Kidney epithelial cell (primary cell): ENCODE measurements around the gene TKT. TPM values are rescaled to one million over a fixed set of nuclear protein-coding genes. Genes with fewer than 3 reads are reported as not detected.

Experiments
- DNase-seq: peaks from one replicate; pipeline ENCODE4 v3.0.0-alpha.2; 2010; ENCODE audit warnings: low read depth
- H3K27me3 ChIP-seq: 2 replicates; pipeline ENCODE4 v1.6.0; 2011; ENCODE audit warnings: low read length; ENCODE audit not compliant: control insufficient read depth, insufficient read depth
- H3K36me3 ChIP-seq: 2 replicates; pipeline ENCODE4 v1.5.1; 2011; ENCODE audit warnings: low read length; ENCODE audit not compliant: control insufficient read depth, insufficient read depth
- H3K4me3 ChIP-seq: 2 replicates; pipeline ENCODE4 v1.5.1; 2011; ENCODE audit warnings: low read depth, mild to moderate bottlenecking, control low read depth, low read length
- total RNA-seq: library from RNA; depleted of rRNA; stranded (reverse); fragments of >200 nt; gene quantifications from 2 replicates; pipeline ENCODE4 v1.2.3, GENCODE V29; 2015
- TF ChIP-seq, protein P1 (sequence below): IDR thresholded peaks from 2 replicates; pipeline ENCODE4 v1.5.1; 2011; ENCODE audit warnings: mild to moderate bottlenecking, moderate library complexity, low read length, control low read depth, inconsistent platforms; ENCODE audit not compliant: insufficient read depth, poor library complexity, severe bottlenecking

TKT gene
- total RNA-seq, 1 donor from 2014 or later = 373 TPM

DNA sequence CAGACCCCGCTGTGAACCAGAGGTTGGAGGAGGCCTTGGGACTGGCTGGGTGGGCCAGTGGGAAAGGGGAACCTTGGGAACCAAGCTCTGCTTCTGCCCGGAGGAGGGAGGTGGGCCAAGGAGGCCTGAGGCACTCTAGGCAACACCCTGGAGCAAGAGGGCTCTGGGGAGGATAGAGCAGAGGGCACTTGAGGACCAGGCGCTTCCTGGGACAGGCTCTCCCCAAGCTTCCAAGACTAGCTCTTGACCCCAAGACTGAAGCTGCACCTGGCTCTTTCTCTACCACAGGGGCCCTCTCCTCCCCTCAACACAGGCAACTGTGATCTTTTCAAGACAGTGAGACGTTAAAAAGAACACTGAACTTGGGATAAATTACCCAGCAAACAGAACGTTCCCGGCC, 20.3 kb downstream of the TKT start:
- Histone ChIP-seq H3K36me3 (peaks cover 12% of the 10 kb centered on the region), H3K4me3 (no peak overlapping the region), H3K27me3 (no peaks in the 10 kb centered on the region)
- no peak for DNase-seq
- TF ChIP-seq, protein P1, sequence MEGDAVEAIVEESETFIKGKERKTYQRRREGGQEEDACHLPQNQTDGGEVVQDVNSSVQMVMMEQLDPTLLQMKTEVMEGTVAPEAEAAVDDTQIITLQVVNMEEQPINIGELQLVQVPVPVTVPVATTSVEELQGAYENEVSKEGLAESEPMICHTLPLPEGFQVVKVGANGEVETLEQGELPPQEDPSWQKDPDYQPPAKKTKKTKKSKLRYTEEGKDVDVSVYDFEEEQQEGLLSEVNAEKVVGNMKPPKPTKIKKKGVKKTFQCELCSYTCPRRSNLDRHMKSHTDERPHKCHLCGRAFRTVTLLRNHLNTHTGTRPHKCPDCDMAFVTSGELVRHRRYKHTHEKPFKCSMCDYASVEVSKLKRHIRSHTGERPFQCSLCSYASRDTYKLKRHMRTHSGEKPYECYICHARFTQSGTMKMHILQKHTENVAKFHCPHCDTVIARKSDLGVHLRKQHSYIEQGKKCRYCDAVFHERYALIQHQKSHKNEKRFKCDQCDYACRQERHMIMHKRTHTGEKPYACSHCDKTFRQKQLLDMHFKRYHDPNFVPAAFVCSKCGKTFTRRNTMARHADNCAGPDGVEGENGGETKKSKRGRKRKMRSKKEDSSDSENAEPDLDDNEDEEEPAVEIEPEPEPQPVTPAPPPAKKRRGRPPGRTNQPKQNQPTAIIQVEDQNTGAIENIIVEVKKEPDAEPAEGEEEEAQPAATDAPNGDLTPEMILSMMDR = no peak

DNA sequence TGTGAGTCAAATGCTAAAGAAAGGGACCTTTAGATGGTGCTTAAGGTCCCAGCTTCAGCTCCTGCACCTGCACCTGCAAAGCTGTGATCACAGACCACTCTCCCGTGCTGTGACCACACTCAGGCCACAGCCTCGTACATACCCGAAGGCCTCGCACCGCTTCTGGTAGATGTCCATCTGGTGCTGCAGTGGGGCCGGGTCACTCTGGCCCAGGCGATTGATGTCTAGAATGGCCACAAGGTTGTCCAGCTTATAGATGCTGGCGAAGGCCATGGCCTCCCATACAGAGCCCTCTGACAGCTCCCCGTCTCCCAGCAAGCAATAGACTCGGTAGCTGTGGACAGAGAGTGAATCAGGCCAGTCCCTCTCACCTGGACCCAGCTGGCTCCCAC, 21.0 kb downstream of the TKT start:
- Histone ChIP-seq H3K27me3 (no peaks in the 10 kb centered on the region), H3K36me3 (peaks cover 16% of the 10 kb centered on the region), H3K4me3 (no peak overlapping the region)
- TF ChIP-seq, protein P1 = no peak
- no peak for DNase-seq

DNA sequence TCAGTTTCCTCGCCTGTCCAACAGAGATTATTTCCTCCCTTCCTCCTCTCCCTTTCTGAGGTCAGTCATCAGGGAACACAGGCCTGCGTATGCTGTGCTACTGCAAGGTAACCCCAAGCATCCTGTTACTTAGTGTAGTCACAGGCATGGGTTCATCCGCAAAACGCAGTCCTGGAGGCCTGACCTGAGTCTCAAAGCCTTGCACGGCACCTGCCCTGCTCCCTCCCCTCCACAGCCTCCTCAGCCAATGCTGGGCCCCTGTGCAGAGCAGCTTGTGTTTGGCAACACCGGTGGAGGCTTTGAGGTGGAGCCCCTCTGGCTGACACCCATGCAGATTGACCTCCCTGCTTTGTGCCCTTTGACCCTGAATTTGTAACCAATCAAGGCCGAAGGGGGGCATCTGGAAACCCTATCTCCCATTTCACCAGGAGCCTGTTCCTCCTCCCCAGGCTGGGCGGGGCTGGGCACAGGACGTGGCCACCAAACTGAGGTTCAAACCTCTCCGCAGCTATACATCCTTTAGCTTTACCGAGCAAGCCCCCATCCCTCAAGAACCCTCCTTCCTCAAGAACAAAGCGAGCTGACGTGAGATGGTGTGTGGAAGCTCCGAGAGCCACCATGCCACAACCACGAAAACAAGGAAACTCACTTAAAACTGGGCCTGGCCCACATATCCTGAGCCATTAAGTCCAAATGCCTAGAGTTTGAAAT, 21.5 kb downstream of the TKT start:
- no peaks in the 10 kb centered on the region for H3K27me3 ChIP-seq
- no peak overlapping the region for H3K4me3 ChIP-seq
- TF ChIP-seq, protein P1 = no peak
- no peak for DNase-seq
- peaks cover 19% of the 10 kb centered on the region for H3K36me3 ChIP-seq

DNA sequence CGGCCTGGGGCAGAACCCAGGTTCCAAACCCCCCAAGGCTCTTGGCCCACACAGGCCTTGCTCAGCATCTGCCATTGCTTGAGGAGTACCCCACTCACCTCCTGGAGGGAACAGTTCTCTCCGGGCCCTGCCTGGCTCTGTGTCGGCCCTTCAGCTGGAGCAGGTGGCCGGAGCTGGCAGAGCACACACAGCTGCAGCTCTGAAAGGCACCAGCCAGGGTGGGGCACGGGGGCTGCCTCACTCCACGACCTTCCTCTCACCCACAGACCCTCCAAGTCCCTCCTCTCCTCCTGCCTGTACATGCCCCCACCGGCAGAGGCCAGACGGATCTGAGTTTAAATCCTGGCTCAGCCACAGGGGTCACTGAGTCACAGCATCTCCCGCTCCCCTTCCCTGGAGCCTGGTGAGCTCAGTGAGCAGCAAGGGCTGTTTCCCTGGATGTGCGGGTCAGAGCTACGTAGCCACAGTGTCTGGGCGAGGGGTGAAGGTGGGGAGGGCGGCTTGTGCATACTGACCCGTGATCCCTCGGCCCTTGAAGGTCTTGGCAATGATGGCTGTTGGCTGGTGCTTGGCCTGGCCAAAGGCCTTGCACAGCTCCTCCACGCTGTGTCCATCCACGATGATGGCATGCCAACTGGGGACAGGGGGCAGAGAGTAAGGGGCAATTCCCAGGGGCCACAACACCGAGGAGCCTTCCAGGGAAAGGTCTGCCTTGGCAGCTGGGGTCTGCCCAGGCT, 23.0 kb downstream of the TKT start:
- Histone ChIP-seq H3K4me3 (no peak overlapping the region), H3K36me3 (peaks cover 27% of the 10 kb centered on the region), H3K27me3 (no peaks in the 10 kb centered on the region)
- TF ChIP-seq, protein P1 = no peak
- DNase-seq = no peak

DNA sequence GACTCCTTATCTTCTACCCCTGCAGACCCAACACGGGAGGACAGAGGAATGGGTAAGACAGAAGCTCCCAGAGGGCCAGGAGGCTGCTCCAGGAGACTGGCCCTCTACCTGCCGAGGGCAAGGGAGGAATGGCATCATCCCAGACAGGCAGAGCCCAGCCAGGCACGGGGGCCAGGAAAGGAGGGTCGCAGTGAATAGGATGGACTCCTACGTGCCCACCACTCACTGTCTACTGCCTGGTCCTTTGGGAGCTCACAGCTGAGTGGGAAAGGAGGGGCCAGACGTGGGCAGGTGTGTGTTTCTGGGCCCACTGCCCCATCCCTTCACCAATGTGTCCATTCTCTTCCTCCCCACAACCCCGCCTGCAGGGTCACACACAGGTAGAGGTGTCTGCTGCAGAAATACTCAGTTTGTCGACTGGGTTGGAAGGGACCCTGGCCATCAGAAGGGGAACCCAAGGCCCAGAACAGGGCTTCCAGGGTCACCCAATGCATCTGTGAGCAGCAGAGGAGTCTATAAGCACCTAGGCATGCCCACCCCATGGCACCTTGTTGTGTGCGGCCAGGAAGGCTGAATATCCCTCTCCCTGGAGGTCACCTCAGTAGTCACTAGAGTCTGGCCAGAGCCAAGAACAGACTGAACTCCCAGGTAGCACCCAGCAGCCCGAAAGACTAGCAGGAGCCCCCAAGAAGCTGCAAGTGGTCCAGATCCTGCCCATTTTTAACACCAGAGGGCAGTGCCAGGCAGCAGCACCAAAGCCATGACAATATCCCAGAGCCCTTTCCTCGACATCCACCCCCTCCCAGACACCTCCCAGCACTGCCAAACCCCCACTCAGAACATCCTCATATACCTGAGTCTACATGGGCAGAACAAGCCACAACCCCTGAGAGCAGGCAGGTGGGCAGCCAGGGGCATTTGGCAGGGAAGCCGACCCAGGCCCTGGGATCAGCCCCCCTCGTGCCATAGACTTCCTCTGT, 24.0 kb downstream of the TKT start:
- no peak overlapping the region for H3K4me3 ChIP-seq

More for the DNA sequence above, 24.0 kb downstream of the TKT start:
- Histone ChIP-seq H3K36me3 (peaks cover 30% of the 10 kb centered on the region), H3K27me3 (no peaks in the 10 kb centered on the region)
- DNase-seq = no peak
- TF ChIP-seq, protein P1 = peak; percentile 35
